Stomach (tissue), 9 donors: Measurements from ENCODE around the gene RSPO3. TPM values are rescaled to one million over a fixed set of nuclear protein-coding genes. Genes with fewer than 3 reads are reported as not detected.

Source experiments
- DNase-seq, 2 donors: peaks; one replicate each; pipeline versions ENCODE4 v3.0.0 to v3.0.0-alpha.2; 2013 to 2019
- H3K27ac ChIP-seq, 5 donors: fragments of 200-600 bp in 4 of 5; sonication (generic) in 4 of 5; one replicate each; pipeline ENCODE4 v1.5.1; 2013 to 2019; ENCODE audit warnings: mild to moderate bottlenecking in 1 of 5, moderate library complexity in 1 of 5
- H3K27me3 ChIP-seq, 3 donors: fragments of 200-600 bp; sonication (generic); one replicate each; pipeline ENCODE4 v1.5.1; 2017 to 2019; ENCODE audit warnings: mixed run types in 1 of 3
- H3K36me3 ChIP-seq, 4 donors: fragments of 200-600 bp; sonication (generic); 1 replicate in 3 of 4; 2 replicates in 1 of 4; pipeline ENCODE4 v1.5.1; 2016 to 2019
- H3K4me1 ChIP-seq, 4 donors: fragments of 200-600 bp; sonication (generic); one replicate each; pipeline ENCODE4 v1.5.1; 2016 to 2019
- H3K4me3 ChIP-seq, 4 donors: fragments of 200-600 bp; sonication (generic) in 3 of 4; one replicate each; pipeline ENCODE4 v1.5.1; 2016 to 2019; ENCODE audit warnings: mild to moderate bottlenecking in 1 of 4
- H3K9me3 ChIP-seq, 4 donors: fragments of 200-600 bp; sonication (generic); one replicate each; pipeline ENCODE4 v1.5.1; 2016 to 2019
- EP300 ChIP-seq: sonication (generic); formaldehyde crosslinking; IDR thresholded peaks from one replicate; pipeline ENCODE4 v1.6.1; 2017; ENCODE audit warnings: antibody characterized with exemption
- POLR2A ChIP-seq, 4 donors: fragments of 450-650 bp; IDR thresholded peaks; one replicate each; pipeline ENCODE4 v1.6.1; 2016; ENCODE audit warnings: antibody characterized with exemption in 4 of 4, control low read depth in 2 of 4, mild to moderate bottlenecking in 1 of 4, moderate library complexity in 1 of 4
- POLR2AphosphoS5 ChIP-seq, 3 donors: sonication (generic); formaldehyde crosslinking; IDR thresholded peaks; one replicate each; pipeline ENCODE4 v1.6.1; 2016; ENCODE audit warnings: antibody characterized with exemption in 3 of 3
- whole genome bisulfite sequencing, 5 donors: extraction: QIAGEN DNeasy Blood & Tissue Kit in 3 of 5; methylation state at CpG; one replicate each; pipeline versions ENCODE4 v1.1.5 to v1.1.7; 2013 to 2018; 5-methylcytosine and 5-hydroxymethylcytosine counted together
- intact Hi-C: fragments of 100-400 bp; cut with DNase I; formaldehyde crosslinking; loops from one replicate; pipeline ENCODE4 v1.15.1; 2023; ENCODE audit warnings: low total_unique reads
- polyA plus RNA-seq, 3 donors: library from polyadenylated mRNA; stranded (reverse); fragments of 200-250 nt; gene quantifications; one replicate each; pipeline ENCODE4 v1.2.3, GENCODE V29; 2013
- total RNA-seq, 5 donors: library from RNA; depleted of rRNA; stranded (reverse); fragments of >200 nt; gene quantifications; one replicate each; pipeline versions ENCODE4 v1.1.0 to v1.2.3, GENCODE V29; 2014 to 2016
- TF ChIP-seq, protein P1 (sequence below), 7 experiments: fragments of 450-650 bp in 4 of 7; fragments of 200-600 bp in 3 of 7; sonication (generic) in 3 of 7; IDR thresholded peaks; one replicate each; pipeline ENCODE4 v1.5.1; 2016 to 2019; ENCODE audit warnings: antibody characterized with exemption in 7 of 7, control low read depth in 2 of 7, mild to moderate bottlenecking in 1 of 7
- donor health status: healthy with polysubstance abuse.
- donor health status: Bipolar disorder and iron deficiency.
- donor health status: healthy.

Gene RSPO3
- total and polyA plus RNA-seq, 8 donors: 2.0 to 59.5 (median 7.6) TPM

DNA sequence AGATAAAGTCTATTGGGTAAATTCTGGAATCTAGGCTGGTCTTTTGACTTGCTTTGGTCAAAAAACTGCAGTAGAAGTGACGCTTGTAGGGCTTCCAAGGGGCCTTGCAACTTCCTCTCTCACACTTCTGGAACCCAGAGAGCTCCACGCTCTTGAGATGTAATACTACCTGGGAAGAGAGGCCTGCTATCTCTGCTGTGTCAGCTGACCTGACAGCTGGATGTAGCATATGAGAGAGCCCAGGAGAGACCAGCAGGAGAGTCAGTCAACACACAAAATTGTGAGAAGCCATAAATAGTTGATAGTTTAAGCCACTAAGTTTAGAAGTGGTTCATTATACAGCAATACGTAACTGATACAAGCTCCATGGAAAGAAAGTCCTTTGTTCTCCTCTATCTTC lies 7.8 kb upstream of the RSPO3 start:
- 78 to 92% (median 86%) methylated on average over 3 of the region's 3 CpGs for WGBS, 5 donors
- Histone ChIP-seq H3K27ac (no peak overlapping the region), H3K36me3 (no peaks in the 10 kb centered on the region), H3K4me3 (no peak overlapping the region), H3K9me3 (no peaks in the 10 kb centered on the region), H3K27me3 (peaks cover 0 to under 1% (median 0%) of the 10 kb centered on the region in 3 donors), H3K4me1 (peaks cover 0 to 3% (median 0%) of the 10 kb centered on the region in 4 donors)
- TF ChIP-seq, protein P1, sequence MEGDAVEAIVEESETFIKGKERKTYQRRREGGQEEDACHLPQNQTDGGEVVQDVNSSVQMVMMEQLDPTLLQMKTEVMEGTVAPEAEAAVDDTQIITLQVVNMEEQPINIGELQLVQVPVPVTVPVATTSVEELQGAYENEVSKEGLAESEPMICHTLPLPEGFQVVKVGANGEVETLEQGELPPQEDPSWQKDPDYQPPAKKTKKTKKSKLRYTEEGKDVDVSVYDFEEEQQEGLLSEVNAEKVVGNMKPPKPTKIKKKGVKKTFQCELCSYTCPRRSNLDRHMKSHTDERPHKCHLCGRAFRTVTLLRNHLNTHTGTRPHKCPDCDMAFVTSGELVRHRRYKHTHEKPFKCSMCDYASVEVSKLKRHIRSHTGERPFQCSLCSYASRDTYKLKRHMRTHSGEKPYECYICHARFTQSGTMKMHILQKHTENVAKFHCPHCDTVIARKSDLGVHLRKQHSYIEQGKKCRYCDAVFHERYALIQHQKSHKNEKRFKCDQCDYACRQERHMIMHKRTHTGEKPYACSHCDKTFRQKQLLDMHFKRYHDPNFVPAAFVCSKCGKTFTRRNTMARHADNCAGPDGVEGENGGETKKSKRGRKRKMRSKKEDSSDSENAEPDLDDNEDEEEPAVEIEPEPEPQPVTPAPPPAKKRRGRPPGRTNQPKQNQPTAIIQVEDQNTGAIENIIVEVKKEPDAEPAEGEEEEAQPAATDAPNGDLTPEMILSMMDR (IDR thresholded peaks at IDR 0.05): no peak
- no peak for TF ChIP-seq POLR2A (IDR thresholded peaks at IDR 0.05)
- no peak for TF ChIP-seq EP300
- no peak for TF ChIP-seq POLR2AphosphoS5 (IDR thresholded peaks at IDR 0.05)
- no peak for DNase-seq
- intact Hi-C loops: no loop called here

DNA sequence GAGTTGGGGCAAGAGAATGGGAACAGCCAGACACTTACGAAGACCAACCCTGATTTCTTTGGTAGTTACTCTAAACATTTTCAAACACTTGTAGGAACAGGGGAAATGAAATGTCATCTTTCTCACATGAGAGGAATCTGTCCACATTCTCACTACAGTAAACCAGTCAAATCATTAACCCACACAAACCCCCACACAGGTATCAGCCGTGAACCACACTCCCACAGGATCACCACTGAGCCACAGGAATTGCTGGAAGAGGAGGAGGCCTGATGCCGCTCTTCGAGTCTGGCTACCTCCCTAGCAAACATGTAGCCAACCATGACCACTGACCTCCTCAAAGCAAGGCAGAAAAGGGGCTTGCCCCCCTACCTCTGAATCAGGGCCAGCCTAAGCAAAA lies 6.9 kb upstream of the RSPO3 start:
- Histone ChIP-seq H3K4me1 (peaks cover 0 to 9% (median 0%) of the 10 kb centered on the region in 4 donors), H3K4me3 (no peak overlapping the region), H3K36me3 (no peaks in the 10 kb centered on the region), H3K27ac (no peak overlapping the region), H3K27me3 (peaks cover 0 to 5% (median 2%) of the 10 kb centered on the region in 3 donors), H3K9me3 (no peaks in the 10 kb centered on the region)
- WGBS, 5 donors: 77 to 96% (median 89%) methylated on average over 4 of the region's 4 CpGs
- intact Hi-C loops: no loop called here
- no peak for DNase-seq
- TF ChIP-seq EP300 (no peak), POLR2A (IDR thresholded peaks at IDR 0.05) (no peak), POLR2AphosphoS5 (IDR thresholded peaks at IDR 0.05) (no peak)
- TF ChIP-seq, protein P1 (IDR thresholded peaks at IDR 0.05): no peak

DNA sequence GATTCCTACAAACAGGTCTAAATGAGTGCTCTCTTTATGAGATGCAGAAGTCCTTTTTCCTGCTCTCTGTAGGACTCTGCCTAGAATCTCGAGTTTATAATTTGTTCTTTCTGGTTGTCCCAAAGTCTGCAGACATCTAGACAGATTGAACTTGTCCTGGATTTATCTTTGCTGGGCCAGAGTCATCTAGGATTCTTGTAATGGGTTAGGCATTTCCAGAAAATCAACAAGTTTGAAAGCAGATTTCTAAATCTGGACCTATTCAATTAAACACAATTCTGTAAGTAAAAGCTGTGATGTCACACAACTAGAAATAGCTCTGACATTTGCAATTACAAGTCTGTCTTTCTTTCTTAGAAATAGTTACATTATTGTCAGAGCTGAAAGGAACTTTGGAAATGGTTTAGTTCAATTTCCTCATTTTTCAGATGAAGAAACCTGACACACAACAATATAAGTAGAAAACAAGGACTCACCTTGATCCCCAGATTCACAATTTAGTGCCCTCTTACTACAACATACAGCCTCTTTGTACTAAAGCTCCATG lies 4.2 kb upstream of the RSPO3 start:
- DNase-seq: peak in 1 of 2 donors; percentile 7
- no peak overlapping the region for H3K4me3 ChIP-seq
- peaks cover 0 to 29% (median 22%) of the 10 kb centered on the region in 3 donors for H3K27me3 ChIP-seq
- intact Hi-C loops: no loop called here
- H3K36me3 ChIP-seq: no peaks in the 10 kb centered on the region
- TF ChIP-seq, protein P1 (IDR thresholded peaks at IDR 0.05): no peak
- TF ChIP-seq EP300: no peak
- TF ChIP-seq POLR2A (IDR thresholded peaks at IDR 0.05): no peak
- no peak for TF ChIP-seq POLR2AphosphoS5 (IDR thresholded peaks at IDR 0.05)
- H3K27ac ChIP-seq: peak overlapping the region in 1 of 5 donors; percentile 38
- peaks cover 7 to 23% (median 14%) of the 10 kb centered on the region in 4 donors for H3K4me1 ChIP-seq
- 31 to 40% (median 36%) methylated on average over 1 of the region's 1 CpG for WGBS, 5 donors
- H3K9me3 ChIP-seq: no peaks in the 10 kb centered on the region

DNA sequence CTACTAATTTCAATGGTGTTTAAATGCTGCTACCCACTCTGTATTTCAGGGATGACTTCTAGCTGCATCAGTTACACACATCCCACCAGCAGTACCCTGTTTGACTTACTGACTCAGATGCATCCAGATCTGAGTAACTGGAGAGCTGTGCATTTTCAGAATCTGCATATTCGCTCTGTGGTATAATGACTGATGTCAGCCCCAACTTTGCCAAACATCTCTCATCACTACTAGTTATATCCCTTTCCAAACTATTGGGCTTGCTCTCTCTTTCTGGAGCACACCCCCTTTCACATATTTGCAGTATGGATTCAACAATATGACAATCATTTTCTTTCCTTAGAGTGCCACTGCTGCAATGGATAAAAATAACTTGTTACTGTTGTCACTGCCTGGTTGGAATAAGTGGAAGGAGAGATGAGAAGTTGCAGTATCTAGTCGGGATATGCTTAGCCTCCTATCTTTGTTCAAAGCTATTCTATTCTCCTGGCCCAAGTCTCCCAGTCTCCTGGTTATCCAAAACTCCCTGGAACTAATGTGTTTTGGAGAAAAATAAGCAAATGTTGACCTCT lies 3.3 kb upstream of the RSPO3 start:
- H3K9me3 ChIP-seq: no peaks in the 10 kb centered on the region
- peak in 1 of 2 donors; percentile 11 for DNase-seq
- no peak overlapping the region for H3K4me3 ChIP-seq
- no peak for TF ChIP-seq EP300
- TF ChIP-seq, protein P1 (IDR thresholded peaks at IDR 0.05): no peak
- TF ChIP-seq POLR2A (IDR thresholded peaks at IDR 0.05): no peak
- TF ChIP-seq POLR2AphosphoS5 (IDR thresholded peaks at IDR 0.05): no peak
- no peaks in the 10 kb centered on the region for H3K36me3 ChIP-seq
- H3K27me3 ChIP-seq: peaks cover 4 to 38% (median 30%) of the 10 kb centered on the region in 3 donors
- peaks cover 16 to 32% (median 23%) of the 10 kb centered on the region in 4 donors for H3K4me1 ChIP-seq
- WGBS, 5 donors: 55 to 71% (median 60%) methylated on average over 2 of the region's 2 CpGs
- peak overlapping the region in 3 of 5 donors; percentile 10 to 62 (median 38) for H3K27ac ChIP-seq
- intact Hi-C loops: no loop called here
